DND-41 (cell line): Measurements from ENCODE around the gene RNF144B.
"Not testable (repeated sequence)": the region's sequence is repeated elsewhere in the genome, so short reads cannot be mapped to it uniquely, and the experiment has no call there.

Experiments used
- EZH2 ChIP-seq: IDR thresholded peaks from 3 replicates; pipeline ENCODE4 v1.6.1; 2012; ENCODE audit warnings: borderline replicate concordance, low read depth, mild to moderate bottlenecking, moderate library complexity, low read length, inconsistent platforms; ENCODE audit not compliant: severe bottlenecking
- TF ChIP-seq, protein P1 (sequence below): IDR thresholded peaks from 2 replicates; pipeline ENCODE4 v1.5.1; 2012; ENCODE audit warnings: borderline replicate concordance, low read length, moderate library complexity, mild to moderate bottlenecking; ENCODE audit not compliant: poor library complexity, severe bottlenecking; ENCODE audit errors: extremely low read depth

DNA sequence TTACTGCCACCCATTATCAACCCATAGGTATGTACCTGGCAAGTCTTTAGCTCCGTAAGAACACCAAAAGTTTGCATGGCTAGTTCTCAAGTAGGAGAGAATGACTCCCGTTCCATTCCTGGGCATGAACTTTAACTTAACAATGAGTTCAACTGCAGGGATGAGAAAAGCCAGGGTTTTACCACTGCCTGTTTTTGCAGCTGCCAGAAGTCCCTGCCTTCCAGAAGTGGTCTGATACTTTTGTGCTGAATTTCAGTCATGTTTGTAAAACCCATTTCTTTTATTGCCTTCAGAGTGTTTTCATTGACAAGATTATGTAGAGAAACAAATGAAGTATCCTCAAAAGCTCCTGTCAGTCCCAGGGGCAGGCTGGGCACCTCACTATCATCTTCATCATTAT, 22.6 kb upstream of the RNF144B start:
- TF ChIP-seq, protein P1, sequence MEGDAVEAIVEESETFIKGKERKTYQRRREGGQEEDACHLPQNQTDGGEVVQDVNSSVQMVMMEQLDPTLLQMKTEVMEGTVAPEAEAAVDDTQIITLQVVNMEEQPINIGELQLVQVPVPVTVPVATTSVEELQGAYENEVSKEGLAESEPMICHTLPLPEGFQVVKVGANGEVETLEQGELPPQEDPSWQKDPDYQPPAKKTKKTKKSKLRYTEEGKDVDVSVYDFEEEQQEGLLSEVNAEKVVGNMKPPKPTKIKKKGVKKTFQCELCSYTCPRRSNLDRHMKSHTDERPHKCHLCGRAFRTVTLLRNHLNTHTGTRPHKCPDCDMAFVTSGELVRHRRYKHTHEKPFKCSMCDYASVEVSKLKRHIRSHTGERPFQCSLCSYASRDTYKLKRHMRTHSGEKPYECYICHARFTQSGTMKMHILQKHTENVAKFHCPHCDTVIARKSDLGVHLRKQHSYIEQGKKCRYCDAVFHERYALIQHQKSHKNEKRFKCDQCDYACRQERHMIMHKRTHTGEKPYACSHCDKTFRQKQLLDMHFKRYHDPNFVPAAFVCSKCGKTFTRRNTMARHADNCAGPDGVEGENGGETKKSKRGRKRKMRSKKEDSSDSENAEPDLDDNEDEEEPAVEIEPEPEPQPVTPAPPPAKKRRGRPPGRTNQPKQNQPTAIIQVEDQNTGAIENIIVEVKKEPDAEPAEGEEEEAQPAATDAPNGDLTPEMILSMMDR, result not testable (repeated sequence)
- TF ChIP-seq EZH2, result not testable (repeated sequence)
